GM18951 (cell line): ENCODE results near the gene CNIH3.
"Not testable (repeated sequence)": the region's sequence is repeated elsewhere in the genome, so short reads cannot be mapped to it uniquely, and the experiment has no call there.

ENCODE experiments used
- POLR2A ChIP-seq: IDR thresholded peaks from 4 replicates; pipeline ENCODE4 v1.6.1; 2011; ENCODE audit warnings: mild to moderate bottlenecking; ENCODE audit not compliant: insufficient read length, insufficient read depth; ENCODE audit errors: extremely low read depth
- in situ Hi-C: fragments of 300-500 bp; cut with MboI; formaldehyde crosslinking; loops from one replicate; pipeline ENCODE4 v1.12.0; 2022; ENCODE audit warnings: low sequenced_read_pairs, mixed read lengths, inconsistent platforms; ENCODE audit not compliant: unreplicated experiment

The CNIH3 gene

DNA sequence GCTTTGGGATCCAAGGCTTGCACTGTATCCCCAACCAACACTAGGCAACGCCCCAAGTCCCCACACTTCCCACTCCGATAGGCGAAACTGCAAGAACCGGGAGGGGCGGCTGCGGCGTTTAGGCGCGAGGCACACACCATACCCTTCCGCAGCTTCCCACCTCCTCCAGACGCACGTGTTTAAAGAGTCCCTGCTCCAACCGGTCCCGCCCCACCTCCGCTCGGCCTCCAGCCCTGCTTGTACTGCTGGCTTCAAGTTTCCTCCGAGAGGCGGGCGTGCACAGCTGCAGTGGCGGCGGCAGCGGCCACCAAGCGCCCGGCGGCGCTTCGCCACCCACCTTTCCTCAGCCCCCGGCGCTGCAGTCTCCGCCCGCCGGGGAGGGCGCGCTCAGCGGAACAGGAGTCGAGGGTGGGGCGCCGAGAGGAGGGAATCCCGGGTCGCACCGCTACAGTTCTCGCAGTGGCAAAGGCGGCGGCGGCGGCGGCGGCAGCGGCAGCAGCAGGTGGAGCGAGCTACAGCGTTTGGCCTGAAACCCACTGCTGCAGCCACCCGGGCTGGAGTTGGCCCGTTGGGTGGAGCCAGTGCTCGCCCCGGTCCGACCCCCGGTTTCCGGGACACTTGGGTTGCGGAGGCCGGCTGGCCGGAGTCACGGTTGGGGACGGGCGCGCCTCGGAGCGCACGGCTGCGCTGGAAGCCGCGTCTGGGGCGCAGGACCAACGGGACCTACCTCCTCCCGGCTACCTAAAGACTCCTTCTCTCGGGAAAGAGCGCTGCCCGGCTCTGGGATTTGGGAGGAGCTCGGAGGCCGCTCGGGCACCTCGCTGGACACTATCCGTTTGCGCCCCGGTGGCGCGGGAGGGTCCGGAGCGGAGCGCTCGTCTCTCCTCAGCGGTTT is at the start of gene CNIH3:
Gene CNIH3, plus strand, starts transcription at position 457 of the 895 bp plus-strand sequence. CDS start 858 bp downstream, outside the sequence.
- no peak for TF ChIP-seq POLR2A

DNA sequence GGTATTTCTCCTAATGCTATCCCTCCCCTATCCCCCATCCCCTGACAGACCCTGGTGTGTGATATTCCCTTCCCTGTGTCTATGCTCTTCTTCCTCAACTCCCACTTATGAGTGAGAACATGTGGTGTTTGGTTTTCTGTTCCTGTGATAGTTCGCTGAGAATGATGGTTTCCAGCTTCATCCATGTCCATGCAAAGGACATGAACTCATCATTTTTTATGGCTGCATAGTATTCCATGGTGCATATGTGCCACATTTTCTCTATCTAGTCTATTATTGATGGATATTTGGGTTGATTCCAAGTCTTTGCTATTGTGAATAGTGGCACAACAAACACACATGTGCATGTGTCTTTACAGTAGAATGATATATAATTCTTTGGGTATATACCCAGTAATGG is 49.6 kb upstream of the CNIH3 start:
- in situ Hi-C loops = not testable (repeated sequence)

More for the DNA sequence above, at the start of gene CNIH3:
- in situ Hi-C loops = no loop called here

DNA sequence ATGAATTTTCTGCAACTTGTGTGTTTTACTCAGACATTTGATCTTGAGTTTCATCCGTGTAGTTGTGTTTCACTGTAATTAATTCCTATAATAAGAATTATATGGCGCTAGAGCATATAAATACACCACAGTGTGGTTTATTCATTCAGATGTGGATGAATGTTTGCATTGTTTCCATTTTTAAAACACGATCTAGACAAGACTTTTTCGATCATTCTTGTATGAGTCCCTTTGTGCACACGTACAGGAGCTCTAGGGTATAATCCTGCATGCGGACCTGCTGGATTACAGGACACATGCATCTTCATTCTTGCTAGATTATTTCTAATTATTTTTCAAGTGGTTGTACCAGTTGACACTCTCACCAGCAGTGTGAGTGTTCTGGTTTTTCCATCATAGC is 46.8 kb upstream of the CNIH3 start:
- in situ Hi-C loops = no loop called here
- no peak for TF ChIP-seq POLR2A

DNA sequence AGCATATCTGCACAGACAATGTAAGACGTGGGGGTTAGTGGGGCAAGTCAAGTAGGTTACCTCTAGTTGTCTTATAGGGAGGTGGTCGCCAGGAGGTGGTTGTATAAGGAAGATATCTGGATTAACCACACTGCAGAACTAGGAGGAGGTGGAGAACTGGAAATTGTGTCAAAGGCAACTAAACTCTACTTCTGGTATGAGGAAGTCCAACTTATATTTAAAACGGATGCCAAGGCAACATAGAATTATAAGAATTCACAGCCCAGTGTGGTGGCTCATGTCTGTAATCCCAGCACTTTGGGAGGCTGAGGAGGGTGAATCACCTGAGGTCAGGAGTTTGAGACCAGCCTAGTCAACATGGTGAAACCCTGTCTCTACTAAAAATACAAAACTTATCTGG is 44.1 kb upstream of the CNIH3 start:
- in situ Hi-C loops = not testable (repeated sequence)

DNA sequence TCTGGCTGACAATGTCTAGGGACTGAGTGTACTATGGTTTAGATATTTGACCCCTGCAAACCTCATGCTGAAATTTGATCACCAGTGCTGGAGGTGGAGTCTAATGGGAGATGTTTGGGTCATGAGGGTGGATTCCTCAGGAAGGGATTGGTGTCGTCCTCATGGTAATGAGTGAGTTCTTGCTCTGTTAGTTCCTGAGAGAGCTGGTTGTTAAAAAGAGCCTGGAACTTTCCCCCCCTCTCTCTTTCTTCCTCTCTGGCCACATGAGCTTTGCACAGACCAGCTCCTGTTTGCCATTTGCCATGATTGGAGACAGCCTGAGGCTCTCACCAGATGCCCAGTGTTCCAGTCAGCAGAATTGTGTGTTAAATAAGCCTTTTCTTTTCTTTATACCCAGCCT is 36.6 kb upstream of the CNIH3 start:
- in situ Hi-C loops = no loop called here
- no peak for TF ChIP-seq POLR2A

DNA sequence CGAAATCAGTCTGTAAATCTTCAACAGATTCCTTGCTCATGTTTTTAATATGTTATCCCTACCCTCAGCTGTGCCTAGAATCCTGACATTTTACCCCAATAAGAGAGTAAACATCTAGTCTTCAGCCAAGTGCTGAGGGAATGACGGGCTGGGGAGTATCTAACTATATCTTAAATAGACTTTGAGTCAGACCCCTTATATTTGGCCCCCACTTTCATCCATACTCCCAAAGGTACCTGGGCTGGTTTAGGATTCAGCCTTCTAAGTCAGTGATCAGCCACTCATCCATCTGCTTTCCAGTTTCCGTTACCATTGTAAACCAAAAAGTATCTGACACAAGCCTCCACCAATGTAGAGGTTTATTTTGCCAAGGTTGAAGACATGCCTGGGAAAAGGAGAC is 36.1 kb upstream of the CNIH3 start:
- in situ Hi-C loops = no loop called here
- no peak for TF ChIP-seq POLR2A

DNA sequence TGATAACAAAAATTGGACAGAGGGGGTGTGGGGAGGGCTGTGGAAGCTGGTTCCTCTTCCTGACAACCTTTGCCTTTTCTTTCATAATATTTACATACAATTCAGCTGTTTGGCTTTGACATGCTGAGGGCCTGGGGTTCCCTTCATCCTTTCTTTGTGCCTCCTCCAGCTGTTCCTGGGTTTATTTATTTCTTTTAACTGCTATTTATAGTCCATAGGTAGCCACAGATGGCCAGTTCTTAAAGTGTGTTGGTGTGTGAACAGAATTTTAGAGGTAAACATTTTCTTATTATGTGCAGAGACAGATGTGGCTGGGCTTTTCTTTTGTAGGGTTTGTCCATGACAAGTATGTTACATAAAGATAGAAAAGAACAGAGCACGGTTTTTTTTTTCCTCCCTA is 34.1 kb upstream of the CNIH3 start:
- no peak for TF ChIP-seq POLR2A
- in situ Hi-C loops = no loop called here

DNA sequence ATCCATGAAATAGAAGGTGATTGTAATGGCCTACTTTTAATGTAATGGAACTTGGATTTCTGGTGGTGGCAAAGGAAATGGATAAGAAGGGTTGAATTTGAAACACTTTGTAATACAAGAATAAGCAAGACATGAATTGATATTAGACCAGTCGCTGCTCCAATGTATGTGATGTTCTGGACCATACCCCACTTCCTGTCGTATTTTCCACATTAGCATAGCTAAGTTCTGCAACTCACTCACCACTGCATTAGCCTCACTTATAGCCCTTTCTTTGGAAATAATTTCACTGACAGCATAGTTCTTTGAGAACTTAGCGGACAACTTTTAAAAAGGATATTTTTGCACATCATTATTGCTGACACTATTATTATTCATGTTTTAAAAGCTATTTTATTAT is 32.3 kb upstream of the CNIH3 start:
- no peak for TF ChIP-seq POLR2A
- in situ Hi-C loops = no loop called here

DNA sequence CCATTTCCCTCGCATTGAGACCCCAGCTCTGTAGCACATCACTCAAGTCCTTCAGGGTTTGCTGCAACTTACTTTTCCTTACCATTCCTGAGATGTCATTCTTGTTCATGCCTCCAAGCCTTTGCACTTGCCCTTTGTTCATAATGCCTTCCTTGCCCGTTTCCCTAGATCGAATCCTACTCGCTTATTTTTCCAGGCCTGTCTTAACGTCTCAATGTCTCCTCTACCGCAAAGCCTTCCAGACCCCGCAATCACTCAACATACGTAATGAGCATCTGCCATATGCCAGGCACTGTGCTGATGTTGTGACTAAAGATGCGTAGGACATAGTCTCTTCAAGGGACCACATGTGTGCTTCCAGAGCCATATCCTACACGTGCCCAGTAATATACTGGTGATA is 31.1 kb upstream of the CNIH3 start:
- in situ Hi-C loops = no loop called here
- no peak for TF ChIP-seq POLR2A

DNA sequence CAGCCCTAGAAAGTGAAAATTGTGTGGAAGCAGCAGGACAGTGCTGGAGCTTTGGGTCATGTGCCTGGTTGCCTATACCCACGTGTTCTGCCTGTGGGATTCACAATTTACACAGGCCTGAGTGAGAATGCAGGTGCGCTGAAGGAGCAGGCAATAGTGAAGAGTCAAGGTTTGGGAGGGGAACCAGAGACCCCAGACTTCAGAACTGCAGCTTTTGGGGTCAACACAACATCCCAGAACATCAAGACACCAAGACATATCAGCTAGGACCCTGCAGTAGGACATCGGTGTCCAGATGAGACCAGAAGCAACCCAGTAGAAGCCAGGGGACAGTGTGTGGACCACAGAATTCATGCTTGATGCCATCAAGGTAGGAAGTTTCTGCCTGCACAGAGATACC is 29.1 kb upstream of the CNIH3 start:
- no peak for TF ChIP-seq POLR2A

DNA sequence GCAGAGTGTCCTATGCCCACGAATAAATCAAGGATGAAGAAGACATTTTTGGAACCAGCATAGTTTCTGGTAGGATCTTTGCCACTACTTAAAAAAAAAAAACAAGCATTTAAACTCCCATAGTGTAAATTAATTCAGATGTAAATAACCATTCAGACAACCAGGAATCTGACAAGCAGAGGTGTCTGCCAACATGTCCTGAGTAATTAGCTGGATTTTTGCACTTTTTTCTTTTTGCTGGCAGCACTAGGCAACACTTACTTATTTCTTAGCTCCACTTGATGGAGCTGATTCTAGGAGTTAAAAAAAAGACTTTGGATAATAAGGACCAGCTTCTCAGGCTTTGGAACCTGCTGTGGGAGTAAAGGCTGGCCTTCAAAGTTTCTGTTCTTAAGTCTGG is 27.6 kb upstream of the CNIH3 start:
- no peak for TF ChIP-seq POLR2A
- in situ Hi-C loops = no loop called here

More for the DNA sequence above, 29.1 kb upstream of the CNIH3 start:
- in situ Hi-C loops = no loop called here

DNA sequence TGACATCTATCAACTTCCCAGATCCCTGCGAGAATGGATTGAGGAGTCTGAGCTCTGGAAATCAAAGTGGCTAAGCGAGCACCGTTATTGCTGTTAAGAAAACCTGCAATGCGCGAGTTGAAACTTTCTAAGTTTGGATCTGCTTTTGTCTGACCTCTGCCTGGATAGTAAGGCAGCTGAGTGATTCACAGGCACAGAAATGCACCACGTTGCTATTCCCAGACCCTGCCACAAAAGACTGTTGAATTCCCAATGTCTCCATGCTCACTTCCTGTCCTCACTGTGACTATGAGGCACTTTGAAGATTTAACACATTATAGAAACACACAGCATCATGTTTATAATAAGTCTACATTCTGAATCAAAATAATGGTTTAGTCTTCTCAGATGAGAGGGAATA is 27.1 kb upstream of the CNIH3 start:
- no peak for TF ChIP-seq POLR2A
- in situ Hi-C loops = no loop called here

DNA sequence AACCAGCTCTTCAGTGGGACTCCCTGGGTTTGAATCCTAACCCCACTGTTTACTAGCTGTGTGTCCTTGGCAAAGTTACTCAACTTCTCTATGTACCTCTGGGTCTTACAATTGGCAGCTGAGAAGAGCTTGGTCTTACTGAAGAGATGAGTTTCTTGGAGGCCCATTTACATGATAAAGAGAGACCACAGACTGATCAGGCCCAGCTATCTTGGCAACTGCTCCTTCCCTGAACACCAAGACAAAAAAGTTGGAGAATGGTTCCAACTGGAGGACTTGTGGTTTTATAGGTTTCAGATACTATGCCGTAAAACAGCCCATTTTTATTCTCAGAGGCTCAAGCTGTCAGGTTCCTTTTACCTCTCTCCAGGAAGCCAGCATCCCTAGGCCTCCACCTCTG is 24.8 kb upstream of the CNIH3 start:
- in situ Hi-C loops = no loop called here

More for the DNA sequence above, 24.8 kb upstream of the CNIH3 start:
- no peak for TF ChIP-seq POLR2A
